GM19023 (cell line): Measurements from ENCODE around the gene MINDY4.
A peak's percentile ranks its signal among the peaks of the same experiment; 100 is the strongest.

Experiments used
- ATAC-seq: cut with Tn5 transposase; IDR thresholded peaks from one replicate; pipeline ENCODE4 v1.9.1; 2021; ENCODE audit warnings: mild to moderate bottlenecking, moderate library complexity; ENCODE audit not compliant: unreplicated experiment

The MINDY4 gene

GRCh38 chr7:30925913-30926312 lies 154.7 kb downstream of the MINDY4 start:
- ATAC-seq = no peak

DNA sequence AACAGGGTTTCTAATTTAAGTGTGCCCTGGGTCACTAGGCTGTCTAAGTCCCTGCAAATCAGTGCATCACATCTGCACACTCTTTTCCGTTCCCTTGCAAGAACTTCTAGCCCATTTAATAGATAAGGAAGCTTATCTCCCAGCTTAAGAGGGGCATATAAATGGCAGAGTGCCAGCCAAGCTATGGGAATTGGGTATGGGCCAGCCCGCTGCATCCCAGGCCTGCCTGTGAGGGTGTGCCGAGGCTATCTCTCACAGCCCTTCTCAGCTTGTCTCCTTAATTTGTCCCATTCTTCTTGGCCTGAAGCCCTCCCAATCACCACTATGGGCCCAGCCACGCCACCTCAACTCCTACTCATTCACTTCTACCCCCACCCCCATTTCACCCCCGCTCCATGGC lies 155.1 kb downstream of the MINDY4 start:
- ATAC-seq = no peak

GRCh38 chr7:30927040-30927439 lies 155.8 kb downstream of the MINDY4 start:
- ATAC-seq = no peak

- no peak for ATAC-seq
These were observed 156.3 kb downstream of the MINDY4 start for GRCh38 chr7:30927559-30927958.

DNA sequence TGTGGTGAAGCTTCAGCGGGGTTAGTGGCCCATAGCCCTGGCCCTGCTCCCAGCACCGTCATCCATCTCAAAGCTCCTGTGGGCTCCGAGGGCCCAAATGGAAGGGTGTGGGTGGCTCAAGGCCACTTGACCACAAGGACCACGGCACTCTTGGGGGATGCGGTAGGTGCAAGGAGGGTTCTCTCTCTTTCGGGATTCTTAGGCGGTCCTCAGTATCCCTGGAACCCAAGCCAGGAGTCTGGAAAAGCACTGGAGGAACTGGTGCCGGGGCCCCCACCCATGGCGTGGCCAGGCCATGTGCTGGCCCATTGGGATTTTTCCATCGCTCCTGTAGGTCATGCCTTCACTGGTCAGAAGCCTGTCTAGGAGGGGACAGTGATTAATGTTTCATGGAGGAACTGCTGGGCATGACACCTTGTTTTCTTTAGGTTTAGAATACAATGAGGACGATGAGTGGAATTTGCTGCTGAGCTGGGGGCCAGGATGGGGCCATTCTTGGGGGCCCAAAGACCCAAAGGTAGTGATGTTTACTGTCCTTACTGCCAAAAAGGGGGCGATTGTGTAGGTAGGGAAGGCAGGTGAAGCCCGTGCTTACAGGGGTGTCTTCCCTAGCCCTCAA lies 157.1 kb downstream of the MINDY4 start:
- no peak for ATAC-seq

DNA sequence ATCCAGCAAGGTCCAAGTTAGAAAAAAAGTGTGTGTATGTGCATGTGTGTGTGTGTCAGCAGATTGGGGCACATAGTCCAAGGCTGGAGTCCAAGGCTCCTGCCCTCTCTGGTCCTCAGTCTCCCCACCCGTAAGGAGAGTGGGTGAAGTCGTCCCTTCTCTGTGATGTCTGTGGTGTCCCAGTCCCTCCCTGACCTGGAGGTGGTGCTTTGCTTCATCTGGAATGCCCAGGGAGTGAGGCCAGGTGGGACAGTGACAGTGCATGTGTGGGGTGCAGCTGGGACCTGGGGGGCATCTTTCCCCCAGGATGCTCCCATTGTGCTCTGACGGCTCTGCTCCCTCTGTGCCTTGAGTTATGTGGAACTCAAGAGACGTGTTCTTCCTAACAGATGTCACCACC lies 158.5 kb downstream of the MINDY4 start:
- ATAC-seq = no peak

- no peak for ATAC-seq
These were observed 159.4 kb downstream of the MINDY4 start for GRCh38 chr7:30930621-30931020.

- ATAC-seq = no peak
These were observed 160.1 kb downstream of the MINDY4 start for GRCh38 chr7:30931161-30931928.

DNA sequence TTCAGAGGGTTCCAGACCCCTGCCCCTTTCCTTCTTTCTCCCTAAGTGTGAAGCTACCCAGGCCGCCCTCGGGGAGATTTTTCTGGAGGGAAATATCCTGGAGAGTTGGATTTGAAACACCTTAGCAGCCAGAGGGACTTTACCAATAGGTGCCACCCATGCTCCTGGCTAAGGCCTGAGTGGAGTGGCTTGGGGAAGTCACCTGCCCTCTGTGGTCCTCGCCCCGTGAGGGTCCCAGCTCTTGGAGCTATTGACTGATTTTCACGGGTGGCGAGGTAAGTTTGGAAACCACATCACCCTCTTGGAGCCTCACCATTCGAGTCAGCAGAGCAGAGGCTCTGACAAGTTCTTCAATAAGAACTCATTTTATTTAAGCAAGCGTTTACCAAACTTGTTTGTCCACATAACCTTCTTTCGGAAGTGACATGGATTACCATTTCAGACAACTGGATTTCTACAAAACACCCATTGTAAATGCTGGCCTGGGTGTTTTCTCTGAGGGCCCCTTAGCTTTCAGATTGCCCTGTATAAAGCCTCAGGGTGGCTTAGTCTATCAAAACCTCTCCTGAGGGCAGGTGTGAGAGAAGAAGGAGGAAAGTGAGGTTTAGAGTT lies 160.8 kb downstream of the MINDY4 start:
- no peak for ATAC-seq

DNA sequence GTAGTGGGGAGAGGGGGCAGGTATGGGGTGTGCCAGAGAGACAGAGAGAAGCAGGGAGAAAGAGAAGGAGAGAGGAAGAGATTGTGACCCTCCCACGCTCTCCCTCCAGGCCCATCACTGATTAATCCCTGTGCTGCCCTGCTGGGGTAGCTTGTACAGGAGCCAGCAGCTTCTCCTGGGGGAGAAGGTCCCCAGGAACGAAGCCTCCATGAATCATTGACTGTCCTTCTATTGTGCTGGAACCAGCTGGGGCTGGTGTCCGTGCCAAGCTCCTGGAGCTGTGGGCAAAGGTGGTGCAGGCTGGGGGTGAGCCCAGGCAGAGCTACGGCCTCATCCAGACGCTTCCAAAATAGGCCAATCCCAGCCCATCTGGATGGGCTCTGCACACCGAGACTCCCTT lies 161.3 kb downstream of the MINDY4 start:
- no peak for ATAC-seq

- ATAC-seq = no peak
These were observed 162.1 kb downstream of the MINDY4 start for GRCh38 chr7:30933124-30933974.

GRCh38 chr7:30934225-30934624 lies 163.0 kb downstream of the MINDY4 start:
- no peak for ATAC-seq

DNA sequence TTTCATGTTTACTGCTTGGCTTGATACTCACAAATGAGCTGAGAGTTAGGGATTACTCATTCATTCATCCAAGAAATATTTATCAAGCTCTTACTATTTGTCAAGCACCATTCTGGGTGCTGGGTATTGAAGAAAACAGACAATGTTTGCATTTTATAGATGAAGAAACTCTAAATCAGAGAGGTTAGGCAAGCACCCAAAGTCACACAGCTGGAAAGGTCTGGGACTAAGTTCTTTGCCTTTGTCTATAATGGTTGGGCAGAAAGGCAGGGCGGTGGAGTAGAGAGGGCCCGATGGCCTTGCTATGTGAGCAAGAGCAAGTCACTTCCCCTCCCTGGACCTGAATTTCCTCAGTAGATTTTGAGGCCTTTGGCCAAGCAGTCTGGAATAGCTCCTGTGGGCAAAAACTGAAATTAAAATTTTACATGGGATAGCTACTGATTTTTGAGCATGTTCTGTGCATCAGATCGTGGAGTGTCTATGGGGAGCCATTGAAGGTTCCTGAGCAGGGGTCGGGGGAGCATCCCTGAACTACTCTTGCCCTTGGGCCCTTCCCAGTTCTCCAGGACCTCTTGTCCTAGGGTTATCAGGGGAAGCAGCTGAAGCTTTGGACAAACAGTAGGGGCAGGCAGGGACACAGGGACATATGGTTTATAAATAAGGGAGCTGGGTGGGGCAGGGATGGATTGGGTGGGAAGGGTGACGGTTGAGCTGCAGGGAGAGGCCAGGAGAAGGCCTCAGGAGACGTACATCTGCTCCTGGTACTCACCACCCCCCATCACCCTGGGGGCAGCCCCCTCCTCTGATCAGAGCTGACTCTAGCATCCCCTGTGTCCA lies 163.7 kb downstream of the MINDY4 start:
- no peak for ATAC-seq

DNA sequence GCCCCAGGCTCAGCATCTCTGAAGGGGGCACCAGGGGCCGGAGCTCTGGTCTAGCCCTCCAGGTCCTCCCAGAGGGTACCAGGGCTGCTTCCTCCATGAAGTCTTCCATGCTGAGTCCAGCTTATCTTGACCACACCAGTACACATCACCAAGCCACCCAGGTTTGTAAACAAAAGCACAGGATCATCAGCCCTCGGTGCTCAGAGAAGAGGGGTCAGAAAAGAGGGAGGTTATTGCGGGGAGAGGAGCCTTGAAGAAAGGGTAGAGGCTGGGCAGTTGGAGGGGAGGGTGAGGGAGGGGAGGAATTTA lies 164.3 kb downstream of the MINDY4 start:
- no peak for ATAC-seq

GRCh38 chr7:30936650-30937245 lies 165.5 kb downstream of the MINDY4 start:
- no peak for ATAC-seq

DNA sequence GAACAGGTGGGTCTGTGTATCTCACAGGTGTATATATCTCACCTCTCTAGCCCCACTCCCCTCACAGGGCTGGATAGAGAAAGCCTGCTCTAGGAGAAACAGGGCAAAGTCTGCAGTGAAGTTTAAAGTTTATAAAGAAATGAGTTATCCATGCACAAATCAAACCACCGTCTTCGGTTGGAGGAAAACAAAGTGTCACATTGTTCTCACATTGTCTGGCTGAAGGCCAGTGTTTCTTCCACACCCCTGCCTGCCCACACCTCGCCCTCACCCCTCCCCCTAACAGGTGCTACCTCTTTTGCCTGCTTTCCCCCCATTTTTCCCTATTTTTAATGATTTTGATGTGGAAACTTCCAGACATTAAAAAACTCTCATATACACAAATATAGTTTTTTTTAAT lies 166.2 kb downstream of the MINDY4 start:
- ATAC-seq = no peak

- peak; percentile 68 for ATAC-seq
These were observed 167.5 kb downstream of the MINDY4 start for GRCh38 chr7:30938435-30939316.

- no peak for ATAC-seq
These were observed 170.5 kb downstream of the MINDY4 start for GRCh38 chr7:30941582-30942323.
